SK-N-SH (cell line): ENCODE results near the gene ZNF417. TPM values are rescaled to one million over a fixed set of nuclear protein-coding genes. Genes with fewer than 3 reads are reported as not detected.
"Not testable (repeated sequence)": the region's sequence is repeated elsewhere in the genome, so short reads cannot be mapped to it uniquely, and the experiment has no call there.

Experiments
- CTCF ChIA-PET: fragments of 300-600, 350-600 bp; formaldehyde crosslinking; extraction: SDS; loops from one replicate; lab custom pipeline; 2021; lab: Yijun Ruan, JAX
- POLR2A ChIA-PET: fragments of 350-600 bp; sonication (Branson Sonifier 250); formaldehyde crosslinking; extraction: SDS; loops from one replicate; lab custom pipeline; 2020; ENCODE audit warnings: antibody characterized with exemption, inconsistent platforms; lab: Yijun Ruan, JAX
- DNase-seq: peaks from one replicate; pipeline ENCODE4 v3.0.0; 2012
- H2AFZ ChIP-seq: fragments of 200-600 bp; sonication (generic); 2 replicates; pipeline ENCODE4 v1.8.1; 2016; ENCODE audit warnings: antibody characterized with exemption, mild to moderate bottlenecking, low read depth
- H3F3A ChIP-seq: fragments of 200-600 bp; sonication (generic); replicated peaks from 2 replicates; pipeline ENCODE3; 2016; ENCODE audit warnings: antibody characterized with exemption, mild to moderate bottlenecking; ENCODE audit not compliant: insufficient read depth
- H3K27ac ChIP-seq, 2 experiments: fragments of 200-500 bp in 1 of 2; fragments of 200-600 bp in 1 of 2; sonication (Bioruptor generic) in 1 of 2; sonication (generic), shearing (Covaris generic) in 1 of 2; 2 replicates each; pipeline versions ENCODE4 v1.5.1 to v1.6.1; 2014 to 2016; ENCODE audit warnings: low read depth in 2 of 2, inconsistent platforms in 1 of 2, low read length in 1 of 2, mild to moderate bottlenecking in 1 of 2, mixed read lengths in 1 of 2
- H3K27me3 ChIP-seq: fragments of 200-600 bp; sonication (generic), shearing (Covaris generic); 2 replicates; pipeline ENCODE4 v1.6.1; 2016; ENCODE audit warnings: mixed run types; ENCODE audit not compliant: insufficient read depth
- H3K36me3 ChIP-seq, 2 experiments: fragments of 200-500 bp in 1 of 2; fragments of 200-600 bp in 1 of 2; sonication (Bioruptor generic) in 1 of 2; sonication (generic) in 1 of 2; replicated peaks in 1 of 2; 2 replicates each; pipeline versions ENCODE3 to v1.5.1; 2014 to 2016; ENCODE audit warnings: low read length in 1 of 2, mild to moderate bottlenecking in 1 of 2; ENCODE audit not compliant: insufficient read depth in 2 of 2, control insufficient read depth in 1 of 2
- H3K4me1 ChIP-seq, 2 experiments: fragments of 200-500 bp in 1 of 2; fragments of 200-600 bp in 1 of 2; sonication (Bioruptor generic) in 1 of 2; sonication (generic), shearing (Covaris generic) in 1 of 2; 2 replicates each; pipeline versions ENCODE4 v1.5.1 to v1.6.1; 2014 to 2016; ENCODE audit warnings: low read depth in 1 of 2, low read length in 1 of 2, mixed run types in 1 of 2; ENCODE audit not compliant: insufficient read depth in 2 of 2, control insufficient read depth in 1 of 2
- H3K4me2 ChIP-seq: fragments of 200-600 bp; sonication (generic), shearing (Covaris generic); 2 replicates; pipeline ENCODE4 v1.6.1; 2017; ENCODE audit warnings: mixed run types
- H3K4me3 ChIP-seq, 2 experiments: fragments of 200-500 bp in 1 of 2; fragments of 200-600 bp in 1 of 2; sonication (Bioruptor generic) in 1 of 2; sonication (generic), shearing (Covaris generic) in 1 of 2; 2 replicates each; pipeline versions ENCODE4 v1.5.1 to v1.8.1; 2014 to 2016; ENCODE audit warnings: low read depth in 2 of 2, inconsistent platforms in 1 of 2, low read length in 1 of 2, mild to moderate bottlenecking in 1 of 2, mixed read lengths in 1 of 2, moderate library complexity in 1 of 2
- H3K79me2 ChIP-seq: fragments of 200-600 bp; sonication (generic); 2 replicates; pipeline ENCODE4 v1.8.1; 2017; ENCODE audit warnings: mild to moderate bottlenecking; ENCODE audit not compliant: insufficient read depth
- H3K9ac ChIP-seq: fragments of 200-600 bp; sonication (generic); 2 replicates; pipeline ENCODE4 v1.6.1; 2017; ENCODE audit warnings: mixed run types
- H3K9me2 ChIP-seq: fragments of 200-600 bp; sonication (generic); 2 replicates; pipeline ENCODE4 v1.6.1; 2017; ENCODE audit warnings: mixed run types
- H3K9me3 ChIP-seq: fragments of 200-600 bp; sonication (generic); 2 replicates; pipeline ENCODE4 v1.6.1; 2017; ENCODE audit warnings: mixed run types, mild to moderate bottlenecking, moderate library complexity
- H4K20me1 ChIP-seq: fragments of 200-600 bp; sonication (generic); 2 replicates; pipeline ENCODE4 v1.6.1; 2017; ENCODE audit warnings: mild to moderate bottlenecking, mixed run types; ENCODE audit not compliant: insufficient read depth
- CHD2 ChIP-seq: fragments of 150-350 bp; IDR thresholded peaks from 2 replicates; pipeline ENCODE4 v1.6.1; 2018; ENCODE audit warnings: low read length; ENCODE audit not compliant: partially characterized antibody
- CTCF ChIP-seq: fragments of 200-600 bp; sonication (generic); IDR thresholded peaks from 2 replicates; pipeline ENCODE4 v1.6.1; 2017; ENCODE audit warnings: antibody characterized with exemption, mild to moderate bottlenecking, moderate library complexity
- MAX ChIP-seq: IDR thresholded peaks from 2 replicates; pipeline ENCODE4 v1.4.0; 2012; ENCODE audit warnings: low read depth
- MXI1 ChIP-seq: IDR thresholded peaks from 2 replicates; pipeline ENCODE4 v1.6.1; 2012; ENCODE audit warnings: mild to moderate bottlenecking, low read depth, low read length, improper control_type of control experiment
- NFIC ChIP-seq: IDR thresholded peaks from 2 replicates; pipeline ENCODE4 v1.4.0; 2012; ENCODE audit warnings: borderline replicate concordance
- PBX3 ChIP-seq: IDR thresholded peaks from 2 replicates; pipeline ENCODE4; 2012
- RAD21 ChIP-seq: IDR thresholded peaks from 2 replicates; pipeline ENCODE4 v1.6.1; 2012; ENCODE audit warnings: mild to moderate bottlenecking, low read length
- REST ChIP-seq: IDR thresholded peaks from 2 replicates; pipeline ENCODE4 v1.6.1; 2012; ENCODE audit warnings: mild to moderate bottlenecking, low read depth, low read length, moderate library complexity
- RFX5 ChIP-seq: IDR thresholded peaks from 2 replicates; pipeline ENCODE4 v1.6.1; 2012; ENCODE audit warnings: mild to moderate bottlenecking, improper control_type of control experiment, low read length
- RXRA ChIP-seq: IDR thresholded peaks from 2 replicates; pipeline ENCODE4 v1.4.0; 2012; ENCODE audit warnings: low read depth, mild to moderate bottlenecking, borderline replicate concordance
- SMC3 ChIP-seq: IDR thresholded peaks from 2 replicates; pipeline ENCODE4 v1.6.1; 2012; ENCODE audit warnings: low read depth, low read length, improper control_type of control experiment
- TCF12 ChIP-seq: IDR thresholded peaks from 2 replicates; pipeline ENCODE4 v1.4.0; 2012
- TEAD4 ChIP-seq: IDR thresholded peaks from 2 replicates; pipeline ENCODE4 v1.4.0; 2012; ENCODE audit warnings: mild to moderate bottlenecking, borderline replicate concordance; ENCODE audit not compliant: insufficient read depth
- USF1 ChIP-seq: IDR thresholded peaks from 2 replicates; pipeline ENCODE4 v1.4.0; 2012; ENCODE audit warnings: low read depth, borderline replicate concordance
- USF2 ChIP-seq: fragments of 150-350 bp; IDR thresholded peaks from 2 replicates; pipeline ENCODE4 v1.6.1; 2017; ENCODE audit warnings: antibody characterized with exemption, low read length, low read depth, borderline replicate concordance
- WGBS: methylation state at CpG from one replicate; pipeline ENCODE4 v1.1.6; 2017; ENCODE audit warnings: low lambda C conversion rate; 5-methylcytosine and 5-hydroxymethylcytosine counted together
- polyA plus RNA-seq, 3 experiments: library from polyadenylated mRNA; depleted of rRNA; stranded (reverse); fragments of >200 nt; gene quantifications; 2 replicates each; pipeline ENCODE4 v1.2.3, GENCODE V29; 2012

The ZNF417 gene
- polyA plus RNA-seq, 1 of the 3 experiments (the other 2 are of a cell fraction): 1.7 TPM

- H3K4me3 ChIP-seq, POLR2A ChIA-PET, H2AFZ ChIP-seq, H3K36me3 ChIP-seq, H3K79me2 ChIP-seq, CTCF ChIA-PET, H3K27me3 ChIP-seq, H3K4me2 ChIP-seq, H4K20me1 ChIP-seq, DNase-seq, H3K9me2 ChIP-seq, H3K4me1 ChIP-seq, H3F3A ChIP-seq, H3K9me3 ChIP-seq, H3K9ac ChIP-seq, H3K27ac ChIP-seq: not testable (repeated sequence)
- 33% methylated on average over 3 of the region's 3 CpGs for WGBS
- TF ChIP-seq NFIC: peak; percentile 33; the same call in 1 of the 2 replicates
- peak; percentile 71 for TF ChIP-seq PBX3
- TF ChIP-seq TCF12: peak; percentile 53; the same call in 1 of the 2 replicates
Measured at GRCh38 chr19:57890706-57891105, 25.7 kb downstream of the ZNF417 start.

- Histone ChIP-seq H2AFZ (no peak within 1 kb of the TSS; the same call in 1 of the 2 replicates), H3K27me3 (no peaks in the 10 kb centered on the region), H3K4me3 (peak within 1 kb of the TSS; percentile 43 to 56; a peak in 3 of 4 replicates), H3K36me3 (no peaks in the 10 kb centered on the region), H3K4me2 (peak within 1 kb of the TSS; percentile 37; the same call in 1 of the 2 replicates), H3K4me1 (no peaks in the 10 kb centered on the region), H3K27ac (peak within 1 kb of the TSS in 1 of 2 experiments; percentile 45; a peak in 1 of 4 replicates), H3F3A (no peaks in the 10 kb centered on the region), H3K9ac (no peak within 1 kb of the TSS), H3K9me3 (no peaks in the 10 kb centered on the region; the same call in 1 of the 2 replicates), H3K9me2 (no peaks in the 10 kb centered on the region), H3K79me2 (no peaks in the 10 kb centered on the region), H4K20me1 (no peaks in the 10 kb centered on the region)
- ChIA-PET POLR2A (interaction anchor here (0.8 kb wide), 1 partner anchor 28 kb away, joined by 3 read pairs; the partner anchor contains the start of gene ZNF417), CTCF (interaction anchor here (1.2 to 1.4 kb wide), 2 partner anchors 26 to 267 kb away, joined by 3 to 4 read pairs; no protein-coding TSS in a partner anchor)
- peak; percentile 74 for DNase-seq
- WGBS: 11% methylated on average over 31 of the region's 43 CpGs
- TF ChIP-seq CTCF (peak; percentile 27), REST (no peak), TCF12 (no peak), NFIC (no peak), USF2 (peak; percentile 38; the same call in 1 of the 2 replicates), MXI1 (peak; percentile 86; the same call in 1 of the 2 replicates), SMC3 (peak; percentile 6; the same call in 1 of the 2 replicates), RXRA (no peak), CHD2 (no peak), USF1 (peak; percentile 83), TEAD4 (no peak), RFX5 (no peak), PBX3 (peak; percentile 78), RAD21 (no peak), MAX (peak; percentile 63; the same call in 1 of the 2 replicates)
Measured at GRCh38 chr19:57888560-57889231, 27.7 kb downstream of the ZNF417 start, which contains the start of gene ZNF814. Gene ZNF814, minus strand, starts transcription at chr19:57889037. Its CDS starts 235 bp downstream, at chr19:57888802.
